GM21825 (cell line): ENCODE data around the gene COL27A1.

Experiments
- ATAC-seq: cut with Tn5 transposase; IDR thresholded peaks from one replicate; pipeline ENCODE4 v1.9.1; 2021; ENCODE audit warnings: mild to moderate bottlenecking, moderate library complexity; ENCODE audit not compliant: unreplicated experiment

COL27A1 gene

DNA sequence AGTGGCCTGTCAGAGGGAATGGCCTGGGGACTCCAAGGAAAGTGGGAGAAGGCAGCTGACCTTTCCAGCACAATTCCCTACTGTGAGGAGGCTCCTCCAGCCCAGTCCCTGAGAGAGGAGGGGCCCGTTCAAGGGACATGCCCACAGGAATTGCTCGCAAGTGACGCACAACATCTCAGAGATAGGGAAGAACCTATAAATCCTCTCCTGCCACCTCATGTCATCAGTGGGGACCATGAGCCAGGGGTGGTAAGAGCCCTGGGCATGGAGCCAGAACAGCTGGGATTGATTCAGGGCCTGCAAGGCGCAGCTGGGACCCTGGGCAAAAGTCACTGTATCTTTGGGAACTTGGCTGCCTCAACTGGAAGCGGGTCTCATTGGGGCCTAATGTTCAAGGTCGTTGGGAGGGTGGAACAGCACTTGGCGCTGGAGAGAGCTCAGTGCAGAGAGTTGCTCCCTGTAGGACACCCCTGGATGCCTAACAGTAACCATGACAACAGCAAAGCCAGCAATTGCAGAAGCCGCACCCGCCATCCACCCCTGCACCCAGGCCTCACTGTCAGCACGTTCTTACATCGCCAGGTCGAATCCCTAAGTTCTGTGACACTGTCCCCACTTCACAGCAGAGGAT, 126.3 kb downstream of the COL27A1 start:
- no peak for ATAC-seq

- ATAC-seq = no peak
Observed at GRCh38 chr9:114282104-114282485, 126.8 kb downstream of the COL27A1 start.

- ATAC-seq = no peak
Observed at GRCh38 chr9:114282507-114282906, 127.2 kb downstream of the COL27A1 start.

DNA sequence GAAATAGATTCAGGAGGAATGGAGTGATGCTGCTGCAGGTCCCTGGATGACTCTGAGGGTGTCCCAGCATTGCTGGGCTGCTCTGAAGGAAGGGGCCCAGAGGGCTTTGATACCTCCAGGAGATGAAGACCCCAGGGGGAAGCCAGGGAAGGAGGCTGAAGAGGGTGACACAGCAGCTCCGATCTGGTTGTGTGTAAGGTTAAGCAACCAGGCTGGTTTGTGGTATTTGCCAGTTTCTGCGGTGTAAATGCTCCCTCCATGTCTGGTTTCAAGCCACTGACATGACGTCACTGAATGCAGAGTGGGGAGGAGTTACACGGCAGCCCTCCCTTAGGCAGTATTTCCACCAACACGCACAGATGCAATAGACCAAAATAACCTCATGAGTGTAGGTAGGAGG, 127.6 kb downstream of the COL27A1 start:
- no peak for ATAC-seq

DNA sequence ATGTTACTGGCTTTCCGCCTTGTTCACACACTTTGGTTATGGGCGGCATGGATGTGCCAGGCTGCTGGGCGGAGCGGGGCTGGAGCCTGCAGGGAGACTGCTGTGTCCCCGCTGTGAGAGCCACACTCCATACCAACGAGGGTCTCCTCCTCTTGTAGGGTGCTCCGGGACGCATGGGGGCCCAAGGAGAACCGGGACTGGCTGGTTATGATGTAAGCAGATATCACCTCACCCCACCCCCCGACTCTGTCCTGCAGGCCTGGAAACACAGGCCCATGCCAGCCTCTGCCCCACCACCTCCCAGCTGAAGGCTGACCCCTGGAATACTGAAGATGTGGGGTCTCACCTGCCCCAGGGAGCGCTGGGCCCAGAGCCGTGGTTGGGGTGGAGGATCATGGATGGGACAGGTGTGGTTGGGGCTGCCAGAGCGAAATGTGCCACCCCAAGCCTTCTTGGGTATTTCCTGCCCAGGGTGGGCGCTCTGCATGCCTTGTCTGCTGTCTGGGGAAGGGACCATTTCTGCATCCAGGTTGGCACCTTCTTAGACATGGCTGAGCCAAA, 128.3 kb downstream of the COL27A1 start:
- no peak for ATAC-seq

DNA sequence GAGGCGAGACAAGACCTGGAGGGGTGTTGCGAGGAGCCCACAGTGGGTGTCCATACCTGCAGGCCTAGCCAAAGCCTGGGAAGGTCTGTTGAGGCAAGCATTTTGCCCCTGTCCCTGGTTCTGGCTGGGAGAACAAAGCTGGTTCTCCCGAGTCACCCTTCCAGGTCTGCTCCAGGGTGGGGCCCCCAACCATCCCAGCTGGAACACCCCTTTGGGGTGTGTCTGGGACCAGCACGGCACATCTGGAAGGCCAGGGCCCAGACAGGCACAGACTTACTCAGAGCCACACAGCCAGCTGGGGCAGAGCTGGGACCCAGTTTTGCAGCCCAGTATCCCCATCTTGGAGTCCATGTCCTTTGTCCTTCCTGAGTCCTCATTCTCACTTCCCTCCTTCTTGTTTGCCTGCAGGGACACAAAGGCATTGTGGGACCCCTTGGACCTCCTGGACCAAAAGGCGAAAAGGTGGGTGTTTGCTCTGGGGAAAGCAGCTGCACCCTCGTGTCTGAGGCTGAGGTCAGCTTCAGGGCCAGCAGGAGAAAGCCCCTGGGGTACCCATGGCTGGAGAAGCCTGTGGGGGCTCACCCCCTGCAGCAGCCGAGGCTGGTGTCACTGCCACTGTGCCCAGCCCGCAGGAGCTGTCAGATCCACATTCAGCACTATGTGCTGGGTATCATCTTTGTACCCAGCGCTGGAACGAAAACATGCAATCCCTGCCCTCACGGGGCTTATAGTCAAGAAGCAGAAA, 129.2 kb downstream of the COL27A1 start:
- ATAC-seq = no peak

DNA sequence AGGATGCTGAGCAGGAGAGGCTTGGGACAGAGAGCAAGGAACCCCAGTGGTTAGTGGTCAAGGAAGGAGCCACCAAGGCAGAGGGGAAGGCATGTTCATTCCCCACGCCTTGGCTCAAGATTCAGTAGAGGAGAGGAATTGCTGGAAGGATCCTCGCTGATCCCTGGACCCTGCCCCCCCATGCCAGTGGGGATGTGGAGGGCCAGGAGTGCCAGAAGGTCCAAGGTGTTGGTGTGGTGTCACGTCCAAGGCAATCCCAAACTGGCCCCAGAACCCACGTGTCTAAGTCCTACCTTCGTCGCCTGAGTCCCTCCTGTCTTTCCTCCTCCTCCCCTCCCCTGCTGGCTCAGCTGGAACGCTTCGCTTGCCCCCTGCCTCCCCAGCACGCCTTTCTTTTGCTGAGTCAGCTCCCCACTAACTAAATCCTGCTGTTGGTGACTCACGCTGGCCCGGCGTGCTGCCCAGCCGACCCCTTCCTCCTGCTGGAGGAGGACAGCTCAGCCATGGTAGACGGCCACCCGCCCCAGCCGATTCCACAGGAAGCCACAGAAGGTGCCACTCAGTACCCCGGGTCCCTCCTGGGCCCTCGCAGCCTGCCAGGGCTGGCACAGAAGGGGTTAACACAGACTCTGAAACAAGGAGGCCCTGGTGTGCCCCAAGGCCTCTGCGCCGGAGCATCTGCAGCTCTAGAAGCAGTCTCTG, 130.0 kb downstream of the COL27A1 start:
- ATAC-seq = no peak

DNA sequence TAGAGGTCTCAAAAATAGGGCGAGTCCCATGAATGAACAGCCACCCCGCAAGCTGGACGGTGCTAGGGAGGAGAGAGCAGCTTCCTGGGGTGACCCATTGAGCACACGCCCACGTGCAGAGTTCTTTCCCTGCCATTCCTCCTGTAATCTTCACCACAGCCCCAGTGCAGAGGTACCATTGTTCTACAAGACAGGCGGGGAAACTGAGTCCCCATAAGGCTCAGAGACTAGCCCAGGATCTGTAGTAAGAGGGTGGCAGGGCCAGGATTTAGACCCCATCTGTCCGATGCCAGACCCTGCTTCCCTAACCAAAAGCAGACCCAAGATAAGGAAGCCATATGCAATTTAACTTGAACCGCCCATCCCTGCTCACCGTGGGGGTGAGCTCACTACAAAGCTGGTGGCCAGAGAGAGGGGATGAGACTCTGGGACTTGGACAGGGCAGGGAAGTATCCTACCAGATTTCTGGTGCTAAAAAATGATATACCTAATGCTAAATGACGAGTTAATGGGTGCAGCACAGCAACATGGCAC, 130.9 kb downstream of the COL27A1 start:
- no peak for ATAC-seq

DNA sequence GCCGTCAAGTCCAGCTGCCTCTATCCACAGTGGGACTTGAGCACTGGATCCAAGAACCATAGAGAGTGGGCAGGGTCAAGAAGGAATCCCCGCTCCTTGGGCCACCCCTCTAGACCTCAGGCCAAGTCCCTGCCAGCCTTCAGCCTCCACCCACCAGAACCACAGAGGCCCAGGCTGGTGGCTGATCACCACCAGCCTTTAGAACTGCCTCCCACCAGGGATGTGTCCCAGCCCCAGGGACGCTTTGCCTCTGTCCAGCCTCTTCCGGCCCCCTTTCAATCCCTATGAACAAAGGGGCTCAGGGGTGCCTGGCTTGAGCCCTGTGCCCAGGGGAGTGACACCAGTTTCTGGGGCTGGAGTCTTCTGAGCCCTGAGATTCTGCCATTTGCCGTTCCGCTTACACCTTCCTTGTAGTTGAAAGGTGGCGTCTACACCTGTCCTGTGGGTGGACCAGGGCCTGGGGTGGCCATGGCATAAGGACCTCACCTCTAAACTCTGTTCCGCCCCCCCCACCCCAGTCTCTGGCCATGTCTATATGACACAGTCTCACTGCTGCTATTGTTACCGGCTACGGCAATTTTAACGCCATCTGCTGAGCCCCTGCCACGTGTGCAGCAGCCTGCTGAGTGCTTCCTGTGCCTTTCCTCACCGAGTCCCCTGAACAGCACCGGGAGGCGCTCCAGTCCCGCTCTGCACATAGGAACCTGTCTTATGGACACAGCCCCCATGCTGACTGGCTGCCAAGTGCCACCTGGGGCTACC, 131.8 kb downstream of the COL27A1 start:
- no peak for ATAC-seq

- ATAC-seq = no peak
Observed at GRCh38 chr9:114287763-114288192, 132.4 kb downstream of the COL27A1 start.

GRCh38 chr9:114288193-114289091, 133.1 kb downstream of the COL27A1 start:
- ATAC-seq = no peak

DNA sequence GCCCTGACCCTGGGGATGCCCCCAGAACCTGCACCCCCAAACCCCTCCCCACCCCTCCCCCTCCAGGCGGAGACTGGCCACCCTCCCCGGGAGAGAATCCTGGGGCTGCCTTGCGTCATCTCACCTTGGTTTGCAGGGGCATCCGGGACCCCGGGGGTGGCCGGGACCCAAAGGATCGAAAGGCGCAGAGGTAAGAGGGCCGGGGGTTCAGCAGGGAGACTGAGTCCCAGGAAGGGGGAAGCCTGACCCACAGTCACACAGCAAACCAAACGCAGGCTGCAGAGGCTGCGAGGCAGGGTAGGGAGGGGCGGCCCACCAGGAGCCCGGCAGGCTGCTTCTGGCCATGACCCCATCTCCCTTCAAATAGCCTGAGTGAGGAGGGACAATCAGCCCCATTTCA, 133.8 kb downstream of the COL27A1 start:
- no peak for ATAC-seq

- ATAC-seq = no peak
Observed at GRCh38 chr9:114289571-114290481, 134.5 kb downstream of the COL27A1 start.

- no peak for ATAC-seq
Observed at GRCh38 chr9:114290561-114290986, 135.2 kb downstream of the COL27A1 start.

- ATAC-seq = no peak
Observed at GRCh38 chr9:114291064-114291474, 135.7 kb downstream of the COL27A1 start.

GRCh38 chr9:114291886-114292590, 136.7 kb downstream of the COL27A1 start:
- ATAC-seq = no peak

DNA sequence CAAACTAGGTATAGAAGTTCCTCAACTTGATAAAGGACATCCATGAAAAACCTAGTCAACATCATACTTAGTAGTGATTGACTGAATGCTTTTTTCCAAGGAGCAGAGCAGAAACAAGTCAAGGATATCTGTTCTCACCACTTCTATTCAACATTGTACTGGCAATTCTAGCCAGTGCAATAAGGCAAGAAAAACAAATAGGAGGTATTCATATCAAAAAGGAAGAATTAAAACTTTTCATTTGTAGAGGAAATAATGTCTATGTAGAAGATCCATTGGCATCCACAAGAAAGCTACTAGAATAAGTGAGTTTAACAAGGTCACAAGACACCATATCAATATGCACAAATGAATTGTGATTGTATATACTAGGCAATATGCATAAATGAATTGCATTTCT, 139.3 kb downstream of the COL27A1 start:
- ATAC-seq = no peak

DNA sequence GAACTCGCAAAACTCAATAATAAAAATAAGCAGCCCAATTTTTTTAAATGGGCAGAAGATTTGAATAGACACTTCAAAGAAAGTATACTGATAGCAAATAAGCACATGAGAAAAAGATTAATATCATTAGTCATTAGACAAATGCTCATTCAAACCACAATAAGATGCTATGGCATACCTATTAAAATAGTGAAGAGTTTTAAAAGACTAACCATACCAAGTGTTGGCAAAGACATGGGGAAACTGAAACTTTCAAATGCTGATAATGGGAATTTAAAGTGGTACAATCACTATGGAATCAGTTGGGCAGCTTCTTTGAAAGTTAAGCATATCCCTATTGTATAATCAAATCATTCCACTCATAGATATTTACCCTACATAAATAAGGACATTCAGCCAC, 141.0 kb downstream of the COL27A1 start:
- ATAC-seq = no peak
